NK-92 (cell line): ENCODE measurements around the gene AMIGO3.
A peak's percentile ranks its signal among the peaks of the same experiment; 100 is the strongest.

Source experiments
- DNase-seq: peaks from one replicate; lab custom pipeline; 2025; ENCODE audit not compliant: unreplicated experiment; lab: John Stamatoyannopoulos, UW

Gene AMIGO3

DNA sequence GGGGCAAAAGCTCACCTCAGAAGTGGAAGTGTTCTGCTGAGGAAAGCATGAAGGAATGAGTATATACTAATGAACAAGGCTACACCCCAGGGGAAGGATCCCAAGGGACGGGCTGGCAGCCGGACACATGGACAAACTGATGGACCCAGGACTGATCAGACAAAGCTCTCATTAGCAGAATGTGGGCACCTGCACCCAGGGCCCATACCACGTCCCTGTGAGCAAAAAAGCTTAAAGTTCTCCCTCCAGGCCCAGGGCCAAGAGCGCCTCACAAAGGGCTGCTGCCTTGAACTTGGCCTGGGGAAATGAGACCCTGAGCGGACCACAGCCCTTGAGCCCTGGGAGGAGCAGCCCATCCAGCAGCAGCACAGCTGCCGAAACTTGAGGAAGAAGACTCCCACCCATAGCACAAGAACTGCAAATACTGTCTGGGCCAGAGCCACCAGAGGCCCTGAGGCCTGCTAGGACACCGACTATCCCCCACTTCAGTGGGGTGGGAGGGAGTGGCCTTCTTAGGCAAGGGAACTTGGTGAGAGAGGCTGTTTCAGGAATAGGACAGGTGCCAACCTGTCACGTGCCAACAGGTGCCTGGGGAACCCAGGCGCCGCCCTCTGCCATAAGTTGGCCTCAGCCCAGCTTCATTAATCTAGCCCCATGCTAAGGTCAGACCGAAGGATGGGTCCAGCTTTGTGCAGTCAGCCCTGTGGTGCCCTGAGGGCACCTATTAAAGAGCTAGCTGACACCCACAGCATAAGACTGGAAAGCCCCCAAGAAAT is 6.6 kb upstream of the AMIGO3 start:
- DNase-seq: no peak

DNA sequence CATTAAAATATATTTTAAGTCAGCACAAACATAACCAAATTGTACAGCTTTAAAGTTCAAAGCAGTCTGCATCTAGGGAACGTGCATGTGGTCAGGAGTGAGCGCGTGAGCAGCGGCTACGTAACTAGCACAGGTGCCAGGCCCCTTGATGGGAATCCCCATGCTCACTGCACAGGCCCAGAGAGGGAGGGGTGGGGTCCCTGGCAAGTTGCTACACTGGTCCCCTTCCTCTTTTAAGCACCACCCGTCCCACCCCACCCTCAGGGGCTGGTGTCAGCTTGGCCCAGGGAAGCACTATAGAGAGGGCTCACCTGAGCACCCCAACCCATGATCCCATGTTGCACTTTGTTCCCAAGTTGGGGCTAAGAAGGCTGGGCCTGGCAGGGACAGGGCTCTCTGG is 5.1 kb upstream of the AMIGO3 start:
- no peak for DNase-seq

DNA sequence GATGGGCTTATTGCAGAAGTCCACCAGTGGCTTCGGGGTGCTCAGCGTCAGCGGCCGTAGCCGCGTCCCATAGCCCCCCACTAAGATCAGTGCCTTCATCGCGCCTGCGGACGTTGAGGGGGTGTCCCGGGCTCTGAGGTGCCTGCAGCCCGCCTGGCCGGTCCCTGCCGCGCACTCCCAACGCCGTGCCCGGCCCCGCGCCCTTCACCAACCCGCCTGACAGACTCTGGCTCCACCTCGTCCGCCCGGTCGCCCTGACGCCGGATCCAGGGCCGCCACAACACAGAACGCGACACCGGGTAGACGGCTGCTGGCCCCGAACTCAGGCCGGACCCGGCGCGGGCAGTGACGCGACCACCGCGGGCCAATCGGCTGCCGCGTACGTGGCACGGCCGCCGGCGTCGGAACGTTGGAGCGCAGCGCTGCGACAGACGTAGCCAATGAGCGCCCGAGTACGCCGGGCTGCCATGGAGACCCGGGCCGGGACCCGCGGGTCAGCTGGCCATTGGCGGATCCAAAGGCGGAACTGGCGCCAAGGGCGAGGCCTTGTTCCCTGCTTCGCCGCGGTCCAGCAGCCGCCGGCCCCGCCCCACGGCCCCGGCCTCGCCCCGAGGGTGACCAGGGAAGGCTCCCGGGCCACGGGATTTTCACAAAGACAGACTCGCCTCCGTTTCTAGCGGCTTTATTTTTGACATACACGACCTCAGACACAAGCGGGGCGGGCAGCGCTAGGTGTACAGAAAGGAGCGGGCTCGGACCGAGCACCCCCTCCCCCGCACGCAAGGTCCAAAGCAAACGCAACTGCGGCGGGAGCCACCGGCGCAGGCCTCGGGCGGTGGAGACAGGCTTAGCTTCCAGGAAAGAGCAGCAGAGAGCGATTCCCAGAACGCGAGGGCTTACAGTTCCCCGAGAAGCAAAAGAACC is 4.4 kb upstream of the AMIGO3 start, which contains the start of gene GMPPB:
Gene GMPPB (minus strand): TSS at position 324 of the 924 bp plus-strand sequence. CDS start 225 bp downstream, at position 99.
- DNase-seq: peak; percentile 68

DNA sequence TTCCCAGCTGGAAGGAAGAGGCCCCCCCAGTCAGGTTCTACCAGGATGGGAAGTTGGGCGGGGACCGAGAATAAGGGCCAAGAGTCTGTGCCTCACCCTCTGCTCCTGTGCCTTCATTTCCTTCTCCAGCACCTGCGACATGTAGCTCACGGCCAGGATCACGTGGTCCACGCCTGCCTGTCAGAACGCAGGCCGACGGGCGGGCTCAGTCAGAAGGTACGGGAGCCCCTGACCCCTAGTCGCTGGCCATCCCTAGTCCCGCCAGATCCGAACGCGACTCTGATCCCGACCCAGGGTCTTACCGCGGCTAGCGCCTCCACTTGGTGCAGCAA is 3.8 kb upstream of the AMIGO3 start:
- no peak for DNase-seq

DNA sequence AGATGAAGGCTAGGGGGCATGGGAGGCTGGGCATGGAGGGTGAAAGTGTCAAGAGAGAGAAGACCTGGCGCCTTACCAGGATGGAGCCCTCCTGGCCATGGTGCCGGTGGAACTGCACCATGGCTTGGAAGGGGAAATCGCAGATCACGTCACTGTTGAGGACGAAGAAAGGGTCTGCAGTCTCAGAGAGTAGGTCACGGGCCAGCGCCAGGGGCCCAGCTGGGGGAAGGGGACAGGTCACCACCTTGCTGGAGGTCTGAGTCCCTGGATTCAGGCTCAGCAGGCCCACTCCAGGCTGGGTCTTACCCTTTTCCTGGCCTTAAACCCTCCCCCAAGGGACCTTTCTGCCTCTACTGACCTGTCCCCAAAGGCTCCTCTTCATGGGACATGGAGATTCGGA is 3.4 kb upstream of the AMIGO3 start:
- DNase-seq: no peak

DNA sequence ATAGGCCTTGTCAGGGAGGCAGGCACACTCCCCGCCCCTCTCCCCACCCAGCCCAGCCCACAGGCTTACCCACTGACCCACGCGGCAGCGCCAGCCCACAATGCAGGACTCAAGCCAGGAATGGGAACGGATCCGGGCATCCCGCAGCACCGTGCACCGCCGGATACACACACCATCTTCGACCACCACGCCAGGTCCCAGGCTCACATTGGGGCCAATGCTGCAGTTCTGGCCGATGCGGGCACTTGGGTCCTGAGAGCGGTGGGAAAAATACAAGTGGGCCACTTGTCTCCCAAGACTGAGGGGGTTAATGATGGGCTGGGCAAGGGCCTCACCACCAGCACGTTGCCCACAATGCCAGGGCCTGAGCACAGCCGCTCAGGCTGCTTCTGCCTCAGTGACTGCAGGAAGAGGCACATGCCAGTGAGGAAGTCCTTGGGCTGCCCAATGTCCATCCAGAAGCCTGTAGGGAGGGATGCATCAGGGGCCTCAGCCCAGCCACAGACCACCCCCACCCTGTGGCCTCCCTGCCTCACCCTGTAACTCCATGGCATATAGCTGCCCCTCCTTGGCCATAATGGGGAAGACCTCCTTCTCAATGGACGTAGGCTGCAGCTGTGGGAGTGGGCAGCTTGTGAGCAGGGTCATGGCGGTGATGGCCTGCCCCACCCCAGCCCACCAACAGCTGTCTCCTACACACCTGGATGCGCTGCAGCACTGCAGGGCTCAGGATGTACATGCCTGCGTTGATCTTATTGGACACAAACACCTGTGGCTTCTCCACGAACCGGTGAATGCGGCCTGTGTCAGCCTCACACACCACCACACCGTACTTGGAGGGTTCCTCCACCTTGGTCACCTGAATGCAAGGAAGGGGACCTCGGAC is 2.7 kb upstream of the AMIGO3 start:
- no peak for DNase-seq

DNA sequence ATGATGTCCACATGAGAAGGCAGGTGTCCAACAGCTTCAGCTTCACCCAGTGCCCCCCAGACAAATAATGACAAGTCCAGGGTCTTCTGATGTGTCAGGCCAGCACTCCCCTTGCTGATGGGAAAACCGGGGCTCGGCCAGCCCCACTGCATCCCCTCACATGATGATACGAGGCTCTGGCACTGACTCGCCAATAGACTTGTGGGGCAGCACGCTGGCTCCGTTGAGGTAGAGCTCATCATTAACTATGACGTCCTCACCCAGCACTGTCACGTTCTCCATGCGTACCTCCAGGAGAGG is 2.1 kb upstream of the AMIGO3 start:
- DNase-seq: no peak

DNA sequence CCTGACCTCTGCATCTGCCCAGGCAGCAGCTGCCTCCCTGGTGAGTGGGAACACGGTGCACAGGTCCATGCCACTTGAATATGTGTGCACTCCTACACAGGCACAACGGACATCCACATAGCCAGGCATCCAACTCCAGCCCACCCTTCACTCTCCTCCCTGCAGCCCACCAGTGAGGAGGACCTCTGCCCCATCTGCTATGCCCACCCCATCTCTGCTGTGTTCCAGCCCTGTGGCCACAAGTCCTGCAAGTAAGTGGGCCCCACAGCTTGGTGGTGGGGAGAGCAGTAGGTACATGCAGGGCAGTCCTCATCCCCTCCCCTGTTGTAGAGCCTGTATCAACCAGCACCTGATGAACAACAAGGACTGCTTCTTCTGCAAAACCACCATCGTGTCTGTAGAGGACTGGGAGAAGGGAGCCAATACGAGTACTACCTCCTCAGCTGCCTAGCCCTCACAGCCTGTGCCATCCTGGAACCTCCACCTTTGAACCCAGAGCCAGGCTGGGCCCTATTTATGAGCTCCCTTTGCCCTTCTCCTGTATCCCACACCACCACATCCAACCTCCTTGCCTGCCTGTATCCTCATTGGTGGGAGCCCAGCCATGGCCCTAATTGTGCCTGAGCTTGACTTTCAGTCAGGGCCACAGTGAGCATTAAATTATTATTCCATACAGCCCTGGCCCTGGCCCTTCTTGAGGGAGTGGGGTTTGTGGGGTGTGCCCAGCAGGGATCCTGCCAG is 1.5 kb upstream of the AMIGO3 start:
- DNase-seq: no peak

DNA sequence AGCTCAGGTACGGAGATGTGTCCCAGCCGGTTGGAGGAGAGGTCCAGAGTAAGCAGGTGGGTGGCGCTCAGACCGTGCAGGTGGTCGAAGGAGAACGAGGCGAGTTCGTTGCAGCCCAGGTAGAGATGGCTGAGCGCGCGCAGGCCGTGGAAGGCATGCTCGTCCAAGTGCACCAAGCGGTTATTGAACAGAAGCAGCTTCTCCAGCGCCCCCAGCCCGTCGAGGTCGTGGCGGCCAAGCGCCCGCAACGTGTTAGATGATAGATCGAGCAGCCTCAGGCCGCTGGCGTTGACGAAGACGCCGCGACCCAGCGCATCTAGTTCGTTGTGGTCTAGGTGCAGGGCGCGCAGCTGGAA is 648 bp downstream of the AMIGO3 start:
- DNase-seq: no peak

DNA sequence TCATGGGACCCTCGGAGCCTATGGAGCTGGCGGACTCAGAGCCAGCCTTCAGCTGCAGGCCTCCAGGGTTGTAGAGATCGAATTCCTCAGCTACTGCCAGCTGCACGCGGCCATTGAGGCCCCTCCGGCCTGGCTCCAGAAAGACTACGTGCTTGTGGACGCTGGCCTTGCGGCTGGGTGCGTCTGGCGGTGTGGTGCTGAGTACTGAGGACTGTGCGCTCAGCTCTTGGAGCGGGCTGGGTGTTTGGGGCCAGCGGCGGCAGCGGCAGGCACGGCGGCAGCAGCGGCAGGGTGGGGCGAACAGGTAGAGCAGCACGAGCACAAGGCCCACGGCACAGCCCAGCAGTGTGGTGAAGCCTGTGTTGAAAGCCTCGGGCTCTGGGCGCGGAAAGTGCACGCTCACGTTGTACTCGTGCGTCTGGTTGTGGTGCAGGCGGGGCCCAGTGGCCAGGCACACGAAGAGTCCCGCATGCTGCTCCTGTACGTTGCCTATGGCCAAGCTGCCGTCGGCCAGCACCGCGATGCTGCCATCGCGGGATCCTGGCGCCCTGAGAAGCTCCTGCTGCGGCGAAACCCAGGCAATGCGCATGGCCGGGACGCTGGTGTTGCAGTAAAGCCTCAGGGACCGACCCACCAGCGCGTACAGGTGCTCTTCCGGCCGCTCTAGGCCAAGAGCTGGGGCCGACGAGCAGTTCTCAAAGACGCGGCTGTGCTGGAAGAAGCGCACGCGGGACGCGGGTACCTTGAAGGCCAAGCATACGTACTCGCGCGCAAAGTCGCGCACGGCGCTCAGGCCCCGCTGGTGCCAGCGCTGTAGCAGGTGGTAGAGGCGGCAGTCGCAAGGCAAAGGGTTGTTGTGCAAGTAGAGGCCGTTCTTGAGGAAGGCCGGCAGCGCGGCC is 1.3 kb downstream of the AMIGO3 start:
- no peak for DNase-seq

DNA sequence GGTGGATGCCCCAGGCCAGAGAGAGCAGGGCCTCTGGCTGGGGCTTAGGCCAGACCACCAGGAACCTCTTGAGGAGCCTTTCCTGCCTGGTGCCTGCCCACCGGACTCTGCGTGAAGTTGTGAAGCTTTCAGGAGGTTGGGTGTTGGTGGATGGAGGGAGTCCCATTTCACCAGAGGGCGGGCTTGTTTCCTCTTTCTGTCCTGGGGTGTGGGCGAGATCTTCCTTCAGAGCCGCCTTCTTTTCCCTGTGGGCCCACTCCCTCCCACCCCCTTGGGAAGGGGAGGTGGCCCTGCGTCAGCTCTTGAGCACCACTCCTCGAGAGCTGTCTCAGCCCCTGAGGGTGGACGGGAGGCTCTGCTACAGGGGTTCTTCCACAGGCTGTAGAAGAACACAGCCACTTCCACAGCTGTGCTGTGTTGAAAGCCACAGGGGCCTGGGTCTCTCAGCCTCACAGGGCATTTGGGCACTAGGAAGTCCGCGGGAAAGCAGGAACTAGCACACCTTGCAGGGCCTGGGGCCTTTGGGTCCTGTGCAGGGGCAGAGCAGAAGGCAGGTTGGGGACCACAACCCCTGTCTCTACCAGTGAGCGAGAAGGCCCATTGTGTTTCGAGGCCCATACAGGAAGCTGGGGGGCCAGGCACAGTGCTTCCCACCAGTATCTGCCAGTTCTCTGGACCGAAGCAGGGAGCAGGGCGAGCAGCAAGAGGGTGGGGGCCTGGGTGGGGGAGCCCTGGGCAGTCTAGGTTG is 2.1 kb downstream of the AMIGO3 start:
- no peak for DNase-seq

DNA sequence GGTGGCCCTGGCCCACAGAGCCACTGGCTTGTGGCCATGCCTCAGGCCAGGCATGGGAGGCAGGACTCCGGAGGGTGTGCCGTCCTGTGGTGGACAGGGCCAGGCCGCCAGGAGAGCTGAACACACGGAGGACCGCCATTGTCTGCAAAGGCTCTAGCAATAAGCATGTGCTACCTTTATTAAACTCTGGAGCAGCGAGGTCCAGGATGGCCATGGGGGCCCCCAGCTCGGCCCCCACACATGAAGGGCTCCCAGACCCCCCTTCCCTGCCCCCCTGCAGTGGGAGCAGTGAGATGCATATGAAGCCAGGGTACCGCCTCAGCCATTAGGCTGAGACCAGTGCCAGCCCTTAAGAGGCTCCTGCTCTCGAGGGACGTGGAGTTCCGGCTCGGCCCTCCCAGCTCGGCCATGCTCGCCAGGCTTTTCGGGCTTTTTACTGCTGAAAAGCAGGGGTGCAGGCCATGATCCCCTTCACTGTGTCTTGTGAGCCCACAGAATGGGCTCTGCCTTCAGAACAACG is 2.7 kb downstream of the AMIGO3 start:
- DNase-seq: no peak

DNA sequence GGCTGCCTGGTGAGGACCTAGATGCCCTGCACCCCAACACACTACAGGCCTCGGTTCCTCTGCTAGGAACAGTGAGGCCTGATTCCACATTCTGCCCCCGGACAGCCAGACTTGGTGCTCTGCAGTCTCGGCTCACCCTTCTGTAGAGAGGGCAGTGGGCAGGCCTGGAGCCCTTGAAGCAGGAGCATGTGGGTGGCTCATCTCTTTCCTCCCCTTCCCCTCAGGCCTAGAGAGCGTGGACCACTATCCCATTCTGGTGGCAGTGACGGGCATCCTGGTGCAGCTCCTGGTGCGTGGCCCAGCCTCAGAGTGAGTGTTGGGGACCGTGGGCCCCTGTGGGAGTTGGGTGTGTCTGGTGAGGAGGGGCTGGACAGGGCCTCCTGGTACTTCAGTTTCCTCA is 3.3 kb downstream of the AMIGO3 start:
- no peak for DNase-seq

DNA sequence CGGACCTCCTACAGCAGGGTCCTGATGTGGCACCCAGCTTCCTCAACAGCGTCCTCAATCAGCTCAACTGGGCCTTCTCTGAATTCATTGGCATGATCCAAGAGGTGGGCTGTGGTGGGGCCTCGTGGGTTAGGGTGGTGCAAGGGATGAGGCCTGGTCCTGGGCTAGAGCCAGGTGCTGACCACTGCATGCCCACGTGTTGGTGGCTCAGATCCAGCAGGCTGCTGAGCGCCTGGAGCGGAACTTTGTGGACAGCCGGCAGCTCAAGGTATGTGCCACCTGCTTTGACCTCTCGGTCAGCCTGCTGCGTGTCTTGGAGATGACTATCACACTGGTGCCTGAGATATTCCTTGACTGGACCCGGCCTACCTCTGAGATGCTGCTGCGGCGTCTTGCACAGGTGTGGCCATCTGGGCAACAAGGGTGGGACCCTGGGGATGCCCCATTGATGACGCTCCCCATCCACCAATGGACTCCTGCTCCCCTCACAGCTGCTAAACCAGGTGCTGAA is 3.8 kb downstream of the AMIGO3 start:
- no peak for DNase-seq

DNA sequence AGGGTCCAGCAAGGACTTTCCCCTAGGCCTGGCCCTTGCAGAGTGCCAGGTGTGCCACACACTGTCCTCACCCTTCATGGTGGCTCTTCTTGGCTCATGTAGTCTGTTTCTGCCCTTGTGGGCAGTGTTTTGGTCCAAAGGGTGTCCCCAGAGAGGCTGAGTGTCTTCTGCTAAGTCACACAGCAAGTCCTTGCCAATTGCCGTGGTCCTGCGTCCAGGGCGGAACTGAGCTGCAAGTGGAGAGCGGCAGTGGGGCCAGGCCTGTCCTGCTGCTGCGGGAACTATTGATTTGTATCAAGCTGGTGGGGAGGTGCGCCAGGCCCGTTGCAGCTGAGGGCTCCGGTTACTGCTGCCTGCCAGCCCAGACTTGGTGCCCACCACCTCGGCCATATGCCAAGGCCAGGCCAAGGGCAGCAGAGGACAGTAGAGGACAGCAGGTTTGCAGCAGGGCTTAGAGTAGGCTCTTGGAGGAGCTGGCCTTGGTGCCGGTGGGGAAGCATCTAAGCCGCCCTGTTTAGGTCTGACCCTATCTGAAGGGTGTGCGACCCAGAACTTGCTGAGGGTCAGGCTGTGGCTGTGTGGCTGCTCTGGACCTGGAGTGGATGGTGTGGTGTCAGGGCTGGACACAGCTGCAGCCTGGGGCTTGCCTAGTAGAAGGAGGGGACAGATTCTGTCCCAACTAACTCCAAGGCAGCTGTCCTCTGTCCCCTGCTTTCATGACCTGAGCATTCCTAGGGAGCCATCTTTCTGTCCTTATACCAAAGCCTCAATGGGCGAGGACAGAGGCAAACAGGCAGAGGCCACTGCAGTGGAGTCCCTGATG is 4.5 kb downstream of the AMIGO3 start:
- no peak for DNase-seq

DNA sequence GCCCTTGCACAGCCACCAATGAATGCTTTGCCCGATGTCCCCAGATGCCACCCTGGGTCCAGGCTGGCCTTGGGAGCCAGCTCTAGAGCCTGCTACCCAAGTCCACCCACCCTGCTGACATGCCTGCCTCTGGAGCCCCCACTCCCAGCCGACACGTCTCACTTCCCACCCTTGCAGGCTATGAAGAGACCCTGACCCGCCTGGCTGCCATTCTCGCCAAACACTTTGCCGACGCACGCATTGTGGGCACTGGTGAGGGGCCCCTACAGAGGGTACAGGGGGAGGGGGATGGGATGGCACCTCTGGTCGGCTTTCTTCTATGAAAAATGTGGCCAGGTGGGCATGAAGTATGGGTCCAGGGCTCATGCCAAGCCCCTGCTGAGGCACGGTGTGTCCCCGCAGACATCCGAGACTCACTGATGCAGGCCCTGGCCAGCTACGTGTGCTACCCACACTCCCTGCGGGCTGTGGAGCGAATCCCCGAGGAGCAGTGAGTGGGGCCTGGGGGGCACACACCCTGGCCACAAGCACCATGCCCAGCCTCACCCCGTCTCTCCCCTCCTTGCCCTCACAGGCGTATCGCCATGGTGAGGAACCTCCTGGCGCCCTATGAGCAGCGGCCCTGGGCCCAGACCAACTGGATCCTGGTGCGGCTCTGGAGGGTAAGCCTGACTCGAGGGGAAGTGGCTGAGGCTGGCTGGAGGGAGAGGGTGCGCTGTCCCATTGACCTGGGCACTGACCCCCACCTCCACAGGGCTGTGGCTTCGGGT is 6.0 kb downstream of the AMIGO3 start:
- no peak for DNase-seq
